Thoracic aorta (tissue), 2 donors: ENCODE data around the gene WAPL. TPM values are rescaled to one million over a fixed set of nuclear protein-coding genes. Genes with fewer than 3 reads are reported as not detected.
A peak's percentile ranks its signal among the peaks of the same experiment; 100 is the strongest.

ENCODE experiments used
- ATAC-seq: fragments of 150-250 bp; one replicate; pipeline ENCODE4 v1.8.0; 2017; ENCODE audit warnings: low read depth; ENCODE audit not compliant: insufficient number of reproducible peaks, low FRiP score
- DNase-seq: peaks from one replicate; pipeline ENCODE4 v3.0.0-alpha.2; 2020; ENCODE audit warnings: low spot score
- H3K27ac ChIP-seq, 2 donors: fragments of 200-600 bp; sonication (generic); 1 replicate in 1 of 2; 2 replicates in 1 of 2; pipeline ENCODE4 v1.5.1; 2016; ENCODE audit warnings: mild to moderate bottlenecking in 2 of 2, moderate library complexity in 2 of 2
- H3K27me3 ChIP-seq: fragments of 200-600 bp; sonication (generic); replicated peaks from 2 replicates; pipeline ENCODE4 v1.6.0; 2016; ENCODE audit warnings: mild to moderate bottlenecking; ENCODE audit not compliant: insufficient read depth
- H3K36me3 ChIP-seq: fragments of 200-600 bp; sonication (generic); one replicate; pipeline ENCODE4 v1.5.1; 2016
- H3K4me1 ChIP-seq, 2 donors: fragments of 200-600 bp; sonication (generic); 1 replicate in 1 of 2; 2 replicates in 1 of 2; pipeline versions ENCODE4 v1.5.1 to v1.6.0; 2016; ENCODE audit warnings: low read depth in 2 of 2, mild to moderate bottlenecking in 1 of 2; ENCODE audit not compliant: control insufficient read depth in 1 of 2
- H3K4me3 ChIP-seq: fragments of 200-600 bp; sonication (generic); 2 replicates; pipeline ENCODE4 v1.5.1; 2016; ENCODE audit warnings: mild to moderate bottlenecking
- H3K9me3 ChIP-seq: fragments of 200-600 bp; sonication (generic); 2 replicates; pipeline ENCODE4 v1.5.1; 2016
- CTCF ChIP-seq: fragments of 200-600 bp; sonication (generic); IDR thresholded peaks from one replicate; pipeline ENCODE4 v1.5.1; 2019; ENCODE audit warnings: antibody characterized with exemption
- total RNA-seq, 2 donors: library from RNA; depleted of rRNA; stranded (reverse); fragments of >200 nt; gene quantifications; one replicate each; pipeline versions ENCODE4 v1.1.0 to v1.2.3, GENCODE V29; 2016

Gene WAPL
- total RNA-seq, 2 donors from 2014 or later, result 25.9 to 52.7 TPM

GRCh38 chr10:86440874-86441843 lies 80.4 kb downstream of the WAPL start:
- peaks cover 23% of the 10 kb centered on the region for H3K36me3 ChIP-seq
- no peak for TF ChIP-seq CTCF
- no peak overlapping the region for H3K27ac ChIP-seq
- H3K9me3 ChIP-seq, result no peaks in the 10 kb centered on the region
- H3K4me3 ChIP-seq, result no peak overlapping the region
- no peaks in the 10 kb centered on the region for H3K27me3 ChIP-seq
- peaks cover 7 to 8% of the 10 kb centered on the region in 2 donors for H3K4me1 ChIP-seq
- DNase-seq (no peak), ATAC-seq (no peak)

- ATAC-seq (peak; percentile 60), DNase-seq (peak; percentile 62)
- Histone ChIP-seq H3K9me3 (no peaks in the 10 kb centered on the region), H3K4me3 (no peak overlapping the region), H3K36me3 (peaks cover 23% of the 10 kb centered on the region), H3K4me1 (peaks cover 13 to 17% of the 10 kb centered on the region in 2 donors), H3K27me3 (no peaks in the 10 kb centered on the region), H3K27ac (no peak overlapping the region)
- no peak for TF ChIP-seq CTCF
Measured at GRCh38 chr10:86439544-86439943, 82.0 kb downstream of the WAPL start.

- Histone ChIP-seq H3K27me3 (no peaks in the 10 kb centered on the region), H3K4me3 (no peak overlapping the region), H3K27ac (no peak overlapping the region), H3K36me3 (peaks cover 23% of the 10 kb centered on the region), H3K4me1 (peaks cover 15 to 17% of the 10 kb centered on the region in 2 donors), H3K9me3 (no peaks in the 10 kb centered on the region)
- DNase-seq, result no peak
- ATAC-seq, result no peak
- no peak for TF ChIP-seq CTCF
Measured at GRCh38 chr10:86438091-86438749, 83.4 kb downstream of the WAPL start.

- TF ChIP-seq CTCF, result no peak
Measured at GRCh38 chr10:86437447-86437846, 84.1 kb downstream of the WAPL start.

GRCh38 chr10:86436963-86437362 lies 84.6 kb downstream of the WAPL start:
- no peak for TF ChIP-seq CTCF

More at GRCh38 chr10:86437447-86437846, 84.1 kb downstream of the WAPL start:
- DNase-seq (no peak), ATAC-seq (no peak)
- H3K36me3 ChIP-seq, result peaks cover 22% of the 10 kb centered on the region
- H3K27ac ChIP-seq, result no peak overlapping the region
- no peaks in the 10 kb centered on the region for H3K27me3 ChIP-seq
- no peaks in the 10 kb centered on the region for H3K9me3 ChIP-seq
- H3K4me1 ChIP-seq, result peaks cover 15 to 17% of the 10 kb centered on the region in 2 donors
- H3K4me3 ChIP-seq, result no peak overlapping the region

More at GRCh38 chr10:86436963-86437362, 84.6 kb downstream of the WAPL start:
- no peak overlapping the region for H3K27ac ChIP-seq
- no peaks in the 10 kb centered on the region for H3K9me3 ChIP-seq
- DNase-seq (no peak), ATAC-seq (no peak)
- no peak overlapping the region for H3K4me3 ChIP-seq
- no peaks in the 10 kb centered on the region for H3K27me3 ChIP-seq
- peaks cover 20% of the 10 kb centered on the region for H3K36me3 ChIP-seq
- H3K4me1 ChIP-seq, result peaks cover 15 to 17% of the 10 kb centered on the region in 2 donors
